ENCODE data around the gene KATNB1.
"Not testable (repeated sequence)": the region's sequence is repeated elsewhere in the genome, so short reads cannot be mapped to it uniquely, and the experiment has no call there.

The KATNB1 gene

DNA sequence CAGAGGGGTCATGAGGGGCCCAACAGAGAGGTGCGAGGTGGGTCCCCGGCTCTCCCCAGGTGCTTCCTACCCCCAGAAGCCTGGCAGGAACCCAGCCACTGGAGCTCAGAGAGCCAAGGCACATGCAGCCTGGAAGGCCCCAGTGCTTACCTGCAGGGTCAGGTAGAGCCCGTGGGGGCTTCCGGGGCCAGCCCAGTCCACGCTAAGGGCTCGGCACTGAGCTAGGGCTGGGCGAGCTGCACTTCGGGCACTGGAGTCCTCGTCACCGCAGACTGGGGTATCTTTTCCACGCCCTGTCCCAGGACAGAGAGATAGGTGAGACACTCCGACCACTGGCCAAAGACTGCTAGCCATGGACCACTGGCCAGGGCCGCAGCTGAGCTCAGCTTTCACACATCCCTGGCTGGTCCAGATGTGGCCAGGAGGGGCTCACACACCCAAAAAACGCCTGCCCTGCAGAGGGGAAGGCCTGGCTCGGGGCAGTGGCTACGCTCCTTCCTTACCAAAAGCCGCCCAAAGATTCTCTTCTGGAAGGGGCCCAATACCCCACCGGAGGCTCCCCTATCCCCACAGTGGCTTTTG lies 59.4 kb downstream of the KATNB1 start:
- no peak for TF ChIP-seq EZH2phosphoT487 (IDR thresholded peaks at IDR 0.05; ENCODE audit: borderline replicate concordance, low read length)
- TF ChIP-seq, protein P1, sequence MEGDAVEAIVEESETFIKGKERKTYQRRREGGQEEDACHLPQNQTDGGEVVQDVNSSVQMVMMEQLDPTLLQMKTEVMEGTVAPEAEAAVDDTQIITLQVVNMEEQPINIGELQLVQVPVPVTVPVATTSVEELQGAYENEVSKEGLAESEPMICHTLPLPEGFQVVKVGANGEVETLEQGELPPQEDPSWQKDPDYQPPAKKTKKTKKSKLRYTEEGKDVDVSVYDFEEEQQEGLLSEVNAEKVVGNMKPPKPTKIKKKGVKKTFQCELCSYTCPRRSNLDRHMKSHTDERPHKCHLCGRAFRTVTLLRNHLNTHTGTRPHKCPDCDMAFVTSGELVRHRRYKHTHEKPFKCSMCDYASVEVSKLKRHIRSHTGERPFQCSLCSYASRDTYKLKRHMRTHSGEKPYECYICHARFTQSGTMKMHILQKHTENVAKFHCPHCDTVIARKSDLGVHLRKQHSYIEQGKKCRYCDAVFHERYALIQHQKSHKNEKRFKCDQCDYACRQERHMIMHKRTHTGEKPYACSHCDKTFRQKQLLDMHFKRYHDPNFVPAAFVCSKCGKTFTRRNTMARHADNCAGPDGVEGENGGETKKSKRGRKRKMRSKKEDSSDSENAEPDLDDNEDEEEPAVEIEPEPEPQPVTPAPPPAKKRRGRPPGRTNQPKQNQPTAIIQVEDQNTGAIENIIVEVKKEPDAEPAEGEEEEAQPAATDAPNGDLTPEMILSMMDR (IDR thresholded peaks at IDR 0.05; ENCODE audit: low read depth, low read length, poor library complexity, severe bottlenecking): no peak
- Histone ChIP-seq H3K9me3 (ENCODE audit: control insufficient read depth, insufficient read depth, low read length) (no peaks in the 10 kb centered on the region), H3K79me2 (ENCODE audit: control insufficient read depth, low read length) (no peaks in the 10 kb centered on the region), H3K4me1 (ENCODE audit: control insufficient read depth, low read length) (0 out of 2 replicates have a peak, but pooled peaks cover 2% of the 10 kb centered on the region), H3K4me2 (ENCODE audit: low read length) (no peak overlapping the region), H3K27me3 (ENCODE audit: control insufficient read depth, low read length) (peaks cover 11% of the 10 kb centered on the region), H3K9me2 (replicated peaks; ENCODE audit: control insufficient read depth, low read length) (no peaks in the 10 kb centered on the region), H3K36me3 (ENCODE audit: control insufficient read depth, low read length) (no peaks in the 10 kb centered on the region), H3F3A (ENCODE audit: control insufficient read depth, insufficient read depth) (no peaks in the 10 kb centered on the region), H3K27ac (ENCODE audit: low read depth, low read length) (no peak overlapping the region), H4K20me1 (ENCODE audit: control insufficient read depth, insufficient read depth, low read depth, low read length) (no peaks in the 10 kb centered on the region), H3K4me3 (ENCODE audit: low read length) (no peak overlapping the region)

DNA sequence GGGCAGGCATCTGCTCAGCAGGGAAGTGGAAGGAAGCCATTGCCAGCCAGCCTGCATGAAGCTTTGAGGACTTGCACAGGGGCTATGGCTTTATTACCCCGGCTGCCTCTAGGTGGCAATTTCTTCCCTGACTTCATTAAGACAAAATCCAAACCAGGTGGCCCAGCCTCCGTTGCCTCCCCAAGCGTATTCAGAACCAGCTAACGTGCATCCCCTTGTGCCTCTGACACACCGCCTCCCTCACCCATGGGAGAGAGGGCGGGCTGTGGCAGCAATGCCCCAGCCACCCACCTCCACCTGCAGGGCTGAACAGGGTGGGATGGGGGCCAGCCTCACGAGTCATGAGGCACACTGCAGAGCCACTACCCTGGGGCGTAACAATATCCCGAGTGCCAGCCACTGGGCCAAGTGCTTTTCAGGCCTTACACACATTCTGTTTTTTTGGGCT lies 59.9 kb downstream of the KATNB1 start:
- H3K79me2 ChIP-seq (ENCODE audit: control insufficient read depth, low read length): no peaks in the 10 kb centered on the region
- H3K9me3 ChIP-seq (ENCODE audit: control insufficient read depth, insufficient read depth, low read length): no peaks in the 10 kb centered on the region
- H3K27me3 ChIP-seq (ENCODE audit: control insufficient read depth, low read length): peaks cover 16% of the 10 kb centered on the region
- H3F3A ChIP-seq (ENCODE audit: control insufficient read depth, insufficient read depth): no peaks in the 10 kb centered on the region
- H4K20me1 ChIP-seq (ENCODE audit: control insufficient read depth, insufficient read depth, low read depth, low read length): no peaks in the 10 kb centered on the region
- H3K4me1 ChIP-seq (ENCODE audit: control insufficient read depth, low read length): 0 out of 2 replicates have a peak, but pooled peaks cover 2% of the 10 kb centered on the region
- no peaks in the 10 kb centered on the region for H3K36me3 ChIP-seq (ENCODE audit: control insufficient read depth, low read length)
- no peak overlapping the region for H3K4me3 ChIP-seq (ENCODE audit: low read length)
- no peak overlapping the region for H3K27ac ChIP-seq (ENCODE audit: low read depth, low read length)
- TF ChIP-seq EZH2phosphoT487 (IDR thresholded peaks at IDR 0.05; ENCODE audit: borderline replicate concordance, low read length): no peak
- TF ChIP-seq, protein P1 (IDR thresholded peaks at IDR 0.05; ENCODE audit: low read depth, low read length, poor library complexity, severe bottlenecking): peak; percentile 56
- H3K9me2 ChIP-seq (replicated peaks; ENCODE audit: control insufficient read depth, low read length): no peaks in the 10 kb centered on the region
- H3K4me2 ChIP-seq (ENCODE audit: low read length): no peak overlapping the region

DNA sequence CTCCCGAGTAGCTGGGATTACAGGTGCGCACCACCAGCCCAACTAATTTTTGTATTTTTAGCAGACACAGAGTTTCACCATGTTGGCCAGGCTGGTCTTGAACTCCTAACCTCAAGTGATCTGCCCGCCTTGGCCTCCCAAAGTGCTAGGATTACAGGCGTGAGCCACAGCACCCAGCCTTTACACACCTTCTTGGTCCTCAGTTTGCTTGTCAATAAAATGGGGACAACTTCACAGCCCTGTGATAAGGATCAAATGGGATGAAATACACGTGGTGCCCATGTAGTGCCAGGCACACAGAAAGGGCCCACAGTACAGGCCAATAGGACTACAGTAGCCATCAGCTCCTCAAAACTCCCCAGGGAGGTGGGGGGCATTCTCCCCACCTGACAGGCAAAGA lies 60.4 kb downstream of the KATNB1 start:
- not testable (repeated sequence) for H3K9me3 ChIP-seq (ENCODE audit: control insufficient read depth, insufficient read depth, low read length); H3K4me2 ChIP-seq (ENCODE audit: low read length); H3K36me3 ChIP-seq (ENCODE audit: control insufficient read depth, low read length); H4K20me1 ChIP-seq (ENCODE audit: control insufficient read depth, insufficient read depth, low read depth, low read length); H3K79me2 ChIP-seq (ENCODE audit: control insufficient read depth, low read length); H3F3A ChIP-seq (ENCODE audit: control insufficient read depth, insufficient read depth); H3K27ac ChIP-seq (ENCODE audit: low read depth, low read length); H3K4me1 ChIP-seq (ENCODE audit: control insufficient read depth, low read length); H3K9me2 ChIP-seq (replicated peaks; ENCODE audit: control insufficient read depth, low read length); H3K4me3 ChIP-seq (ENCODE audit: low read length)
- H3K27me3 ChIP-seq (ENCODE audit: control insufficient read depth, low read length): peaks cover 21% of the 10 kb centered on the region

DNA sequence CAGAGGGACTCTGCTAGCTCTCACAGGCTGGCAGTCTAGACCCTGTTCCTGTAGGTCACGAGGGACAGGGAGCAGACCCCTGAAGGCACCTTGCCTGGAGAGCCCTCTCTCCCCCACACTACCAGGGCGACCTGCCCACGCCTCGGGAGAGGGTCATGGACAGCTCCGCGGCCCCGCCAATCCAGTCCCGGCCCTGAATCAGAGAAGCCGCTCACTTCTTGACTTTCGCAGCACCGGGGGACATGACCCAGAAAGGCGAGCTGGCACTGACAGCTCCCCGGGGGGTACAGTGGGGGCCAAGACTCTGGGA lies 61.6 kb downstream of the KATNB1 start:
- Histone ChIP-seq H3K27me3 (ENCODE audit: control insufficient read depth, low read length) (peaks cover 31% of the 10 kb centered on the region), H3K9me2 (replicated peaks; ENCODE audit: control insufficient read depth, low read length) (no peaks in the 10 kb centered on the region), H4K20me1 (ENCODE audit: control insufficient read depth, insufficient read depth, low read depth, low read length) (no peaks in the 10 kb centered on the region), H3K79me2 (ENCODE audit: control insufficient read depth, low read length) (no peaks in the 10 kb centered on the region), H3K9me3 (ENCODE audit: control insufficient read depth, insufficient read depth, low read length) (no peaks in the 10 kb centered on the region), H3K27ac (ENCODE audit: low read depth, low read length) (no peak overlapping the region), H3K36me3 (ENCODE audit: control insufficient read depth, low read length) (no peaks in the 10 kb centered on the region), H3K4me3 (ENCODE audit: low read length) (no peak overlapping the region), H3K4me2 (ENCODE audit: low read length) (no peak overlapping the region), H3K4me1 (ENCODE audit: control insufficient read depth, low read length) (peaks cover 6% of the 10 kb centered on the region; the same call in 1 of the 2 replicates), H3F3A (ENCODE audit: control insufficient read depth, insufficient read depth) (no peaks in the 10 kb centered on the region)
- TF ChIP-seq EZH2phosphoT487 (IDR thresholded peaks at IDR 0.05; ENCODE audit: borderline replicate concordance, low read length): no peak
